ACHN (cell line): Measurements from ENCODE around the gene SPATA17.

Experiments used
- DNase-seq: peaks from one replicate; pipeline ENCODE4 v3.0.0-alpha.2; 2015
- in situ Hi-C: cut with HindIII; loops from 2 replicates; pipeline ENCODE4 v1.10.0; 2017; ENCODE audit warnings: low sequenced_read_pairs, low pct_ligation_motif_present, low pct_unique_long_range_greater_than_20kb

The SPATA17 gene

GRCh38 chr1:217805792-217806191 lies 174.6 kb downstream of the SPATA17 start:
- DNase-seq: no peak
- in situ Hi-C loops: no loop called here

GRCh38 chr1:217812175-217812574 lies 181.0 kb downstream of the SPATA17 start:
- in situ Hi-C loops: no loop called here
- DNase-seq: no peak

- DNase-seq: no peak
- in situ Hi-C loops: no loop called here
Measured at GRCh38 chr1:217813031-217813430, 181.9 kb downstream of the SPATA17 start.

- DNase-seq: no peak
- in situ Hi-C loops: no loop called here
Measured at GRCh38 chr1:217837691-217838090, 206.5 kb downstream of the SPATA17 start.

GRCh38 chr1:217839161-217839560 lies 208.0 kb downstream of the SPATA17 start:
- no peak for DNase-seq
- in situ Hi-C loops: no loop called here

GRCh38 chr1:217846733-217847132 lies 215.6 kb downstream of the SPATA17 start:
- in situ Hi-C loops: no loop called here
- no peak for DNase-seq

GRCh38 chr1:217847643-217848042 lies 216.5 kb downstream of the SPATA17 start:
- no peak for DNase-seq
- in situ Hi-C loops: no loop called here

GRCh38 chr1:217856342-217857034 lies 225.3 kb downstream of the SPATA17 start:
- no peak for DNase-seq
- in situ Hi-C loops: no loop called here

GRCh38 chr1:217857061-217857460 lies 225.9 kb downstream of the SPATA17 start:
- no peak for DNase-seq
- in situ Hi-C loops: no loop called here

GRCh38 chr1:217861658-217862057 lies 230.5 kb downstream of the SPATA17 start:
- in situ Hi-C loops: no loop called here
- no peak for DNase-seq

- in situ Hi-C loops: no loop called here
- DNase-seq: no peak
Measured at GRCh38 chr1:217867446-217867995, 236.4 kb downstream of the SPATA17 start.

GRCh38 chr1:217871955-217872354 lies 240.8 kb downstream of the SPATA17 start:
- DNase-seq: no peak
- in situ Hi-C loops: no loop called here

- no peak for DNase-seq
- in situ Hi-C loops: no loop called here
Measured at GRCh38 chr1:217875229-217875628, 244.1 kb downstream of the SPATA17 start.

- in situ Hi-C loops: no loop called here
- DNase-seq: no peak
Measured at GRCh38 chr1:217876401-217876800, 245.3 kb downstream of the SPATA17 start.

GRCh38 chr1:217876896-217877295 lies 245.8 kb downstream of the SPATA17 start:
- DNase-seq: no peak
- in situ Hi-C loops: no loop called here

GRCh38 chr1:217881131-217881543 lies 250.0 kb downstream of the SPATA17 start:
- no peak for DNase-seq
- in situ Hi-C loops: no loop called here

GRCh38 chr1:217881607-217882332 lies 250.6 kb downstream of the SPATA17 start:
- DNase-seq: no peak
- in situ Hi-C loops: no loop called here

- DNase-seq: no peak
- in situ Hi-C loops: no loop called here
Measured at GRCh38 chr1:217885181-217885580, 254.0 kb downstream of the SPATA17 start.

GRCh38 chr1:217888328-217888727 lies 257.2 kb downstream of the SPATA17 start:
- in situ Hi-C loops: no loop called here
- no peak for DNase-seq

GRCh38 chr1:217889401-217889800 lies 258.3 kb downstream of the SPATA17 start:
- in situ Hi-C loops: no loop called here
- DNase-seq: peak; percentile 46
